Measurements from ENCODE around the gene PDE3A.
A peak's percentile ranks its signal among the peaks of the same experiment; 100 is the strongest.

PDE3A gene

DNA sequence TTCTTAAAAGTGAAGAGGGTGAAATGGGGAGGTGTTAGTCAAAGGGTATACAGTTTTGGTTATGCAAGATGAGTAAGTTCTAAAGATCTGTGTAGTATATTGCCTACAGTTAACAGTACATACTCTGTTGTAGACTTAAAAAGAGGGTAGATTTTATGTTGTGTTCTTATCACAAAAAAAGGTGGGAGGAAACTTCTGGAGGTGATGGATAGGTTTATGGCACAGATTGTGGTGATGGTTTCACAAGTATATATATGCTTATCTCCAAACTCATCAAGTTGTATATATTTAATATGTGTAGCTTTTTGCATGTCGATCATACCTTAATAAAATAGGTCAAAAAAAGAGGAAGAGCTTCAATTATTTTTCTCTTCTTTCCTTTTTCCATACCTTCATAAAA, 64.0 kb downstream of the PDE3A start:
- TF ChIP-seq, protein P1, sequence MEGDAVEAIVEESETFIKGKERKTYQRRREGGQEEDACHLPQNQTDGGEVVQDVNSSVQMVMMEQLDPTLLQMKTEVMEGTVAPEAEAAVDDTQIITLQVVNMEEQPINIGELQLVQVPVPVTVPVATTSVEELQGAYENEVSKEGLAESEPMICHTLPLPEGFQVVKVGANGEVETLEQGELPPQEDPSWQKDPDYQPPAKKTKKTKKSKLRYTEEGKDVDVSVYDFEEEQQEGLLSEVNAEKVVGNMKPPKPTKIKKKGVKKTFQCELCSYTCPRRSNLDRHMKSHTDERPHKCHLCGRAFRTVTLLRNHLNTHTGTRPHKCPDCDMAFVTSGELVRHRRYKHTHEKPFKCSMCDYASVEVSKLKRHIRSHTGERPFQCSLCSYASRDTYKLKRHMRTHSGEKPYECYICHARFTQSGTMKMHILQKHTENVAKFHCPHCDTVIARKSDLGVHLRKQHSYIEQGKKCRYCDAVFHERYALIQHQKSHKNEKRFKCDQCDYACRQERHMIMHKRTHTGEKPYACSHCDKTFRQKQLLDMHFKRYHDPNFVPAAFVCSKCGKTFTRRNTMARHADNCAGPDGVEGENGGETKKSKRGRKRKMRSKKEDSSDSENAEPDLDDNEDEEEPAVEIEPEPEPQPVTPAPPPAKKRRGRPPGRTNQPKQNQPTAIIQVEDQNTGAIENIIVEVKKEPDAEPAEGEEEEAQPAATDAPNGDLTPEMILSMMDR (conservative IDR thresholded peaks at IDR 0.05; ENCODE audit: low read depth, low read length), result no peak
- H3K4me3 ChIP-seq (ENCODE audit: low read depth, low read length), result no peak overlapping the region
- DNase-seq (ENCODE audit: low read depth), result no peak

DNA sequence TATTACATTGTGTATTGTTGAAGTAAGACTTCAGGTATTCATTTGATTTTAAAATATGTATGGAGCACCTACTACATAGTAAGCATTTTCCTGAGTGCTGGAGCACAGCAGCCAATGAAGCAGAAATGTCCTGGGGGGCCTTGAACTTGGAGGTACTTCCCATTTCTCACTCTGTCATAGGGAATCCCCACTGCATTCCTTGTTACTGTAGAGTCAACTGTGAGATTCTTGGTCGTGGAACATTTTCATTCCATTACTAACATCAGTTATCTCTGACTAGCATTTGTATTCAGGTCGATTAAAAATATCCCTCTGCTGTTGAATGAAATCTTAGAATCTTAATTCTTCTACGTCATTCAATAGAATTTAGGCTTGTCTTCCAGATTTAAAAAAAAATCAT, 66.7 kb downstream of the PDE3A start:
- DNase-seq (ENCODE audit: low read depth), result peak; percentile 82
- H3K4me3 ChIP-seq (ENCODE audit: low read depth, low read length), result no peak overlapping the region
- TF ChIP-seq, protein P1 (conservative IDR thresholded peaks at IDR 0.05; ENCODE audit: low read depth, low read length), result no peak

DNA sequence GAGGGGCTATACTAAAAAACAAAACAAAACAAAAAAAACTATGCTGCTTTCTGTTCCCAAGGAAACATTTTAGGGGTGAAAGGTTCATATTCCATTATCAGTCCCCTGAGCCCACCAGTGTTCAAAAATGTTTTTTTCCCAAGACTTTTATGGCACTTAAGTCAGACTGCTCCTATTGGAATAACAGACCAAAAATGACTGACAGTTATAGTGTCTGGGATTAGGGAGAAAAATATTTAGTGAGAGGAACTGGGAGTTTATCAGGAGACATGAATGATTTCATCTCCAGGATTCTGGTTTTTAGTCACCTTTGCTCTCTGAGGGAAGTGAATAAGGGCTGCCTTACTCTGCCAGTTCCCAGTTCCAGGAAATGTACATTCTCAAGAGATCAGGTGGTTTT, 68.0 kb downstream of the PDE3A start:
- TF ChIP-seq, protein P1 (conservative IDR thresholded peaks at IDR 0.05; ENCODE audit: low read depth, low read length), result no peak
- DNase-seq (ENCODE audit: low read depth), result peak; percentile 46

DNA sequence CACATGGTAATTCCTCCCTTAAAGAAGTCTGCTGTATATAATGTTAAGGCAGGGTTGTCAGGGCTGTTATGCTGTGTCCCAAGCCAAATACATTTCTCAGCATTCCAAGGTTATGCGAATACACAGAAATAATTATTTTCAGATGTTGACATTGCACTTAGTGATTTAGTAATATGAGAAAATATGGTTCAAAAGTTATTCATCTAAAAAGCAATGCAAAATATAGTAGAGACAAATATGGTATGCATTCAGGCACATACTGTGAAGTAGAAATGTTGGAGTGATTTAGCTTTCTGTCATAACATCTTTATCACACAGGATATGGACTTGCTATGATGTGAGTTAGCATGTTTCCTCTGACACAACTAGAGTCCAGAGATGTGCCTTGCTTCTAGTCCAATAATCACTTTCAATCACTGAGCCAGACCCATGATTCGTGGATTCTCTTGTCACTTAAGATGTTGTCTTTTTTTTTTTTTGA, 70.0 kb downstream of the PDE3A start:
- TF ChIP-seq, protein P1 (conservative IDR thresholded peaks at IDR 0.05; ENCODE audit: low read depth, low read length), result no peak
- peak; percentile 58 for DNase-seq (ENCODE audit: low read depth)

More for the DNA sequence above, 68.0 kb downstream of the PDE3A start:
- H3K4me3 ChIP-seq (ENCODE audit: low read depth, low read length), result no peak overlapping the region

DNA sequence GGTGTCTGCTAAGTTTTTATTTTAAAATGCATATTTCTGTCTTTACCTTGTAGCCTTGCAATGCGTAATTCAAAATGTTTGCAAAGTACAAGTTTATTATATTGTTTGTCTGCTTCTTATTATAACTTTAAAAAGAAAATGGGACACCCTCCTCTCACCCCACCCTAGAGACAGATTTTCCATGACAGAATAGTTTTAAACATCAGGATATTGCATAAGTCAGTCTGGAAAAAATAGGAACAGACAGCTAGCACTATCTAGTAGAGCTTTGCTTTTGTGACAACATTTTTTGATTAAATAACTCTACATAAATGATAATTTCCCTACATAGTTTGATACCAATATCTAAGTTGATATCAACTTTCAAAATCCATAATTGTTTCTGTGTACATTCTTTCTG, 71.3 kb downstream of the PDE3A start:
- TF ChIP-seq, protein P1 (conservative IDR thresholded peaks at IDR 0.05; ENCODE audit: low read depth, low read length), result no peak
- no peak overlapping the region for H3K4me3 ChIP-seq (ENCODE audit: low read depth, low read length)
- no peak for DNase-seq (ENCODE audit: low read depth)

More for the DNA sequence above, 70.0 kb downstream of the PDE3A start:
- H3K4me3 ChIP-seq (ENCODE audit: low read depth, low read length), result no peak overlapping the region

DNA sequence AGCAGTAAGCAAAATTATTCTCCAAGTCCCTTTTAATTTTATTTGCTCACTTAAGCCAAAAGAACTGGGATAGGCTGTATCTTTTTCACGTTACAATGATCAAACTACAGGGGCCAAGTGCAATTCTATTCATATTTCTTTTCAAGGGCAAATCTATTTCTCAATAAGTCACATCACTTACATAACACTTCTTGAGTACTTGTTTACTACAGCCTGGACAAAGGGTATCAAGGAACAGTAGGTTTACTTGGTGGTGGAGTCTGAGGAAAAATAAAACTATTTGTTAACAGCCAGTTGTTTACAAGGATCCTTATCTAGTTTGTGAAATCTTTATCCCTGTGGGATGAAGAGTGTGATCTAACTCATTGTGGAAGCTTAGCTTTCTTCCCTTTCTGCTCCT, 72.1 kb downstream of the PDE3A start:
- DNase-seq (ENCODE audit: low read depth), result no peak
- TF ChIP-seq, protein P1 (conservative IDR thresholded peaks at IDR 0.05; ENCODE audit: low read depth, low read length), result no peak
- no peak overlapping the region for H3K4me3 ChIP-seq (ENCODE audit: low read depth, low read length)

GRCh38 chr12:20442322-20442721, 74.0 kb downstream of the PDE3A start:
- DNase-seq (ENCODE audit: low read depth), result no peak
- TF ChIP-seq, protein P1 (conservative IDR thresholded peaks at IDR 0.05; ENCODE audit: low read depth, low read length), result no peak
- no peak overlapping the region for H3K4me3 ChIP-seq (ENCODE audit: low read depth, low read length)
